HCT116 (cell line): Measurements from ENCODE around the gene PSMG1.

Experiments
- CBX3 ChIP-seq: IDR thresholded peaks from 2 replicates; pipeline ENCODE4 v1.6.1; 2012; ENCODE audit warnings: low read depth
- CEBPB ChIP-seq: IDR thresholded peaks from 2 replicates; pipeline ENCODE4 v1.6.1; 2012; ENCODE audit warnings: low read depth
- EGR1 ChIP-seq: IDR thresholded peaks from 2 replicates; pipeline ENCODE4 v1.6.1; 2012; ENCODE audit warnings: low read depth
- EZH2 ChIP-seq: fragments of 200-600 bp; sonication (generic); IDR thresholded peaks from 2 replicates; pipeline ENCODE4 v1.6.1; 2017; ENCODE audit warnings: antibody characterized with exemption, mixed run types
- EZH2phosphoT487 ChIP-seq: fragments of 200-600 bp; IDR thresholded peaks from 2 replicates; pipeline ENCODE4 v1.6.1; 2018; ENCODE audit warnings: antibody characterized with exemption, borderline replicate concordance
- POLR2A ChIP-seq: IDR thresholded peaks from 2 replicates; pipeline ENCODE4 v1.7.0; 2011; ENCODE audit warnings: borderline replicate concordance; ENCODE audit not compliant: insufficient read depth, insufficient read length; ENCODE audit errors: extremely low read depth
- POLR2AphosphoS5 ChIP-seq: IDR thresholded peaks from 2 replicates; pipeline ENCODE4 v1.6.1; 2011; ENCODE audit warnings: mild to moderate bottlenecking, low read depth, low read length, moderate library complexity
- TCF7L2 ChIP-seq: IDR thresholded peaks from 2 replicates; pipeline ENCODE4 v1.7.0; 2011; ENCODE audit warnings: borderline replicate concordance, inconsistent platforms; ENCODE audit not compliant: insufficient read depth, insufficient read length; ENCODE audit errors: extremely low read depth
- YY1 ChIP-seq: IDR thresholded peaks from 2 replicates; pipeline ENCODE4 v1.6.1; 2011; ENCODE audit warnings: low read length, low read depth, moderate library complexity, mild to moderate bottlenecking; ENCODE audit not compliant: insufficient replicate concordance; ENCODE audit errors: extremely low read depth
- TF ChIP-seq, protein P1 (sequence below), 3 experiments: fragments of 200-600 bp in 1 of 3; sonication (generic) in 1 of 3; IDR thresholded peaks in 2 of 3; conservative IDR thresholded peaks in 1 of 3; 2 replicates each; pipeline ENCODE4 v1.5.1; 2012 to 2017; ENCODE audit warnings: low read depth in 2 of 3, low read length in 2 of 3, antibody characterized with exemption in 1 of 3, borderline replicate concordance in 1 of 3, control low read depth in 1 of 3, mild to moderate bottlenecking in 1 of 3, mixed read lengths in 1 of 3, mixed run types in 1 of 3, moderate library complexity in 1 of 3; ENCODE audit not compliant: insufficient read depth in 1 of 3
- TF ChIP-seq, protein P2 (sequence below): IDR thresholded peaks from 2 replicates; pipeline ENCODE4 v1.6.1; 2012

DNA sequence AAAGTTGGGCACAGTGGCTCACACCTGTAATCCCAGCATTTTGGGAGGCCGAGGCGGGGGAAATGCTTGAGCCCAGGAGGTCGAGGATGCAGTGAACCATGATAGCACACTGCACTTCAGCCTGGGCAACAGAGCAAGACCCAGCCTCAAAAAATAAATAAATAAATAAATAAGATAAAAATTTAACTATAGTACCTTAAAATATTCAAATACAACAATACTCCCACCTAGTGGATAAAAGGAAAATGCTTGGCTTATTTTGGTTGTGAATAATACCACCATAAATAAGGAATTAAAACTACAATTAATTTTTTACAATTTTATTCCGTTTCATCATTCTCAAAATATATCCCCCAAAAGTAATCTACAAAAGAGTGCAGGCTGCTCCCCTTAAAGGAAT, 8.1 kb downstream of the PSMG1 start:
- TF ChIP-seq, protein P1, sequence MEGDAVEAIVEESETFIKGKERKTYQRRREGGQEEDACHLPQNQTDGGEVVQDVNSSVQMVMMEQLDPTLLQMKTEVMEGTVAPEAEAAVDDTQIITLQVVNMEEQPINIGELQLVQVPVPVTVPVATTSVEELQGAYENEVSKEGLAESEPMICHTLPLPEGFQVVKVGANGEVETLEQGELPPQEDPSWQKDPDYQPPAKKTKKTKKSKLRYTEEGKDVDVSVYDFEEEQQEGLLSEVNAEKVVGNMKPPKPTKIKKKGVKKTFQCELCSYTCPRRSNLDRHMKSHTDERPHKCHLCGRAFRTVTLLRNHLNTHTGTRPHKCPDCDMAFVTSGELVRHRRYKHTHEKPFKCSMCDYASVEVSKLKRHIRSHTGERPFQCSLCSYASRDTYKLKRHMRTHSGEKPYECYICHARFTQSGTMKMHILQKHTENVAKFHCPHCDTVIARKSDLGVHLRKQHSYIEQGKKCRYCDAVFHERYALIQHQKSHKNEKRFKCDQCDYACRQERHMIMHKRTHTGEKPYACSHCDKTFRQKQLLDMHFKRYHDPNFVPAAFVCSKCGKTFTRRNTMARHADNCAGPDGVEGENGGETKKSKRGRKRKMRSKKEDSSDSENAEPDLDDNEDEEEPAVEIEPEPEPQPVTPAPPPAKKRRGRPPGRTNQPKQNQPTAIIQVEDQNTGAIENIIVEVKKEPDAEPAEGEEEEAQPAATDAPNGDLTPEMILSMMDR (IDR thresholded peaks at IDR 0.05 in 2 of 3, conservative IDR thresholded peaks at IDR 0.05 in 1 of 3; ENCODE audit: borderline replicate concordance in 1 of 3, insufficient read depth in 1 of 3, low read depth in 2 of 3, low read length in 2 of 3) = peak; percentile 22 to 35 (median 25); a peak in 3 of 6 replicates
- TF ChIP-seq POLR2A (no peak), TCF7L2 (no peak), EZH2 (no peak), YY1 (no peak), CEBPB (no peak), CBX3 (no peak), POLR2AphosphoS5 (no peak), EGR1 (no peak), EZH2phosphoT487 (no peak)
- TF ChIP-seq, protein P2, sequence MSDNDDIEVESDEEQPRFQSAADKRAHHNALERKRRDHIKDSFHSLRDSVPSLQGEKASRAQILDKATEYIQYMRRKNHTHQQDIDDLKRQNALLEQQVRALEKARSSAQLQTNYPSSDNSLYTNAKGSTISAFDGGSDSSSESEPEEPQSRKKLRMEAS = no peak
